HG03378 (cell line): ENCODE results near the gene GLO1.

Experiments
- ATAC-seq: cut with Tn5 transposase; IDR thresholded peaks from one replicate; pipeline ENCODE4 v1.9.1; 2021; ENCODE audit warnings: mild to moderate bottlenecking, moderate library complexity; ENCODE audit not compliant: unreplicated experiment

GLO1 gene

GRCh38 chr6:38631186-38631783 is 71.7 kb downstream of the GLO1 start:
- no peak for ATAC-seq
